ENCODE data around the gene PTPRM. TPM values are rescaled to one million over a fixed set of nuclear protein-coding genes. Genes with fewer than 3 reads are reported as not detected.

Gene PTPRM
- polyA plus RNA-seq, 3 donors: 0.04 to 2.1 (median 0.66) TPM

GRCh38 chr18:7730682-7731081 is 163.6 kb downstream of the PTPRM start:
- Histone ChIP-seq H2AFZ (ENCODE audit: insufficient read depth, low read depth, low read length, poor library complexity, severe bottlenecking) (no peak overlapping the region), H4K20me1 (ENCODE audit: insufficient read depth, low read length) (no peaks in the 10 kb centered on the region), H3K9ac (ENCODE audit: insufficient read depth, low read length, poor library complexity, severe bottlenecking) (no peak overlapping the region), H3K4me1 (ENCODE audit: control insufficient read depth in 1 of 2, insufficient read depth in 2 of 2, low read length in 2 of 2) (no peaks in the 10 kb centered on the region), H3K27ac (ENCODE audit: low read depth in 1 of 2, low read length in 2 of 2) (no peak overlapping the region), H3K27me3 (ENCODE audit: control insufficient read depth in 2 of 2, insufficient read depth in 2 of 2, low read length in 2 of 2) (no peaks in the 10 kb centered on the region), H3K36me3 (replicated peaks in 1 of 2; ENCODE audit: control insufficient read depth in 1 of 2, insufficient read depth in 2 of 2, low read length in 2 of 2) (no peaks in the 10 kb centered on the region), H3K4me3 (replicated peaks in 1 of 3; ENCODE audit: low read depth in 2 of 3, low read length in 3 of 3) (no peak overlapping the region), H3K9me3 (replicated peaks in 1 of 2; ENCODE audit: control insufficient read depth in 1 of 2, insufficient read depth in 1 of 2, low read length in 2 of 2) (peaks cover 0 to 3% of the 10 kb centered on the region in 2 donors), H3K79me2 (ENCODE audit: insufficient read depth, low read length) (no peaks in the 10 kb centered on the region), H3K4me2 (replicated peaks; ENCODE audit: extremely low read depth, low read length, poor library complexity, severe bottlenecking) (no peak overlapping the region)
- H3K27me3 Mint-ChIP-seq (ENCODE audit: low read depth in 3 of 3): peaks cover 0 to 3% (median 2%) of the 10 kb centered on the region in 3 donors
- no peaks in the 10 kb centered on the region for H3K36me3 Mint-ChIP-seq
- intact Hi-C loops (cut with micrococcal nuclease): no loop called here
- no peak for TF ChIP-seq CTCF (IDR thresholded peaks at IDR 0.05)
- WGBS (ENCODE audit: insufficient coverage): no CpG with 5 or more reads among the region's 4 CpGs
- no peaks in the 10 kb centered on the region for H3K4me1 Mint-ChIP-seq
- H3K4me3 Mint-ChIP-seq: no peak overlapping the region
- no peak for DNase-seq
- H3K27ac Mint-ChIP-seq: no peak overlapping the region
- peaks cover 0 to 8% (median 3%) of the 10 kb centered on the region in 7 donors for H3K9me3 Mint-ChIP-seq

- no peak for DNase-seq
- no peak overlapping the region for H3K4me2 ChIP-seq (replicated peaks; ENCODE audit: extremely low read depth, low read length, poor library complexity, severe bottlenecking)
- H3K27me3 Mint-ChIP-seq (ENCODE audit: low read depth in 3 of 3): peaks cover 0 to 4% (median 3%) of the 10 kb centered on the region in 3 donors
- WGBS (ENCODE audit: insufficient coverage): 100% methylated on average over 1 of the region's 1 CpG
- peaks cover 0 to under 1% of the 10 kb centered on the region in 2 donors for H3K9me3 ChIP-seq (replicated peaks in 1 of 2; ENCODE audit: control insufficient read depth in 1 of 2, insufficient read depth in 1 of 2, low read length in 2 of 2)
- intact Hi-C loops (cut with micrococcal nuclease): no loop called here
- no peaks in the 10 kb centered on the region for H3K27me3 ChIP-seq (ENCODE audit: control insufficient read depth in 2 of 2, insufficient read depth in 2 of 2, low read length in 2 of 2)
- H4K20me1 ChIP-seq (ENCODE audit: insufficient read depth, low read length): no peaks in the 10 kb centered on the region
- H3K27ac ChIP-seq (ENCODE audit: low read depth in 1 of 2, low read length in 2 of 2): no peak overlapping the region
- no peak for TF ChIP-seq CTCF (IDR thresholded peaks at IDR 0.05)
- H3K36me3 Mint-ChIP-seq: no peaks in the 10 kb centered on the region
- no peaks in the 10 kb centered on the region for H3K4me1 ChIP-seq (ENCODE audit: control insufficient read depth in 1 of 2, insufficient read depth in 2 of 2, low read length in 2 of 2)
- no peaks in the 10 kb centered on the region for H3K4me1 Mint-ChIP-seq
- H3K36me3 ChIP-seq (replicated peaks in 1 of 2; ENCODE audit: control insufficient read depth in 1 of 2, insufficient read depth in 2 of 2, low read length in 2 of 2): no peaks in the 10 kb centered on the region
- H3K9me3 Mint-ChIP-seq: peaks cover 0 to 5% (median 3%) of the 10 kb centered on the region in 7 donors
- H3K79me2 ChIP-seq (ENCODE audit: insufficient read depth, low read length): no peaks in the 10 kb centered on the region
- H3K4me3 ChIP-seq (replicated peaks in 1 of 3; ENCODE audit: low read depth in 2 of 3, low read length in 3 of 3): no peak overlapping the region
- H3K27ac Mint-ChIP-seq: no peak overlapping the region
- H2AFZ ChIP-seq (ENCODE audit: insufficient read depth, low read depth, low read length, poor library complexity, severe bottlenecking): no peak overlapping the region
- H3K9ac ChIP-seq (ENCODE audit: insufficient read depth, low read length, poor library complexity, severe bottlenecking): no peak overlapping the region
- H3K4me3 Mint-ChIP-seq: no peak overlapping the region
These were observed 166.5 kb downstream of the PTPRM start for GRCh38 chr18:7733642-7734041.
